A673 (cell line): ENCODE measurements around the gene TEC. TPM values are rescaled to one million over a fixed set of nuclear protein-coding genes. Genes with fewer than 3 reads are reported as not detected.
A peak's percentile ranks its signal among the peaks of the same experiment; 100 is the strongest.

ENCODE experiments used
- BruUV-seq: library from RNA; stranded (reverse); fragments of 400-500 nt; replicated peaks from 2 replicates; lab custom pipeline; 2021; lab: Mats Ljungman, UMichigan
- CTCF ChIA-PET: fragments of 300-600 bp; sonication (Branson Sonifier 250); formaldehyde crosslinking; loops from one replicate; lab custom pipeline; 2022; ENCODE audit warnings: antibody characterized with exemption; lab: Charles Lee
- POLR2A ChIA-PET: fragments of 300-600 bp; sonication (Branson Sonifier 250); formaldehyde crosslinking; loops from one replicate; lab custom pipeline; 2022; ENCODE audit warnings: antibody characterized with exemption; ENCODE audit not compliant: low non-redundant PET; lab: Charles Lee
- DNase-seq: peaks from one replicate; pipeline ENCODE4 v3.0.0-alpha.2; 2015; ENCODE audit warnings: low spot score
- H3K27ac ChIP-seq: fragments of 200-600 bp; sonication (generic); 2 replicates; pipeline ENCODE4 v1.5.1; 2016; ENCODE audit warnings: mixed run types, low read depth, mild to moderate bottlenecking, mixed read lengths, antibody characterized with exemption, low read length; ENCODE audit not compliant: poor library complexity, severe bottlenecking
- H3K27me3 ChIP-seq: fragments of 200-600 bp; sonication (generic); replicated peaks from 2 replicates; pipeline ENCODE4 v1.6.1; 2017; ENCODE audit warnings: mixed run types, low read depth, mild to moderate bottlenecking, mixed read lengths, antibody characterized with exemption, low read length; ENCODE audit not compliant: insufficient read depth, poor library complexity
- H3K36me3 ChIP-seq: fragments of 200-600 bp; sonication (generic); 2 replicates; pipeline ENCODE4 v1.6.1; 2016; ENCODE audit warnings: mixed run types, mild to moderate bottlenecking, mixed read lengths, antibody characterized with exemption, low read length; ENCODE audit not compliant: insufficient read depth, poor library complexity, severe bottlenecking
- H3K4me1 ChIP-seq: fragments of 200-600 bp; sonication (generic); 2 replicates; pipeline ENCODE4 v1.6.1; 2017; ENCODE audit warnings: mixed run types, mild to moderate bottlenecking, mixed read lengths, antibody characterized with exemption, low read length; ENCODE audit not compliant: insufficient read depth, poor library complexity, severe bottlenecking
- H3K4me3 ChIP-seq: fragments of 200-600 bp; sonication (generic); 2 replicates; pipeline ENCODE4 v1.5.1; 2016; ENCODE audit warnings: low read depth, mixed run types, mild to moderate bottlenecking, mixed read lengths, low read length; ENCODE audit not compliant: poor library complexity, severe bottlenecking
- H3K9me3 ChIP-seq: fragments of 200-600 bp; sonication (generic); 2 replicates; pipeline ENCODE4 v1.6.1; 2016; ENCODE audit warnings: mixed run types, low read depth, mild to moderate bottlenecking, mixed read lengths, antibody characterized with exemption, low read length; ENCODE audit not compliant: poor library complexity, severe bottlenecking
- EZH2 ChIP-seq: fragments of 200-600 bp; sonication (generic); IDR thresholded peaks from 2 replicates; pipeline ENCODE4 v1.6.1; 2017; ENCODE audit warnings: borderline replicate concordance, low read depth, mild to moderate bottlenecking, mixed read lengths, antibody characterized with exemption, low read length; ENCODE audit not compliant: poor library complexity, severe bottlenecking
- intact Hi-C: fragments of 100-400 bp; cut with micrococcal nuclease; formaldehyde crosslinking; loops from one replicate; pipeline ENCODE4 v1.10.0; 2022; ENCODE audit not compliant: unreplicated experiment
- total RNA-seq: library from RNA; stranded (reverse); gene quantifications from 2 replicates; pipeline ENCODE4 v1.2.3, GENCODE V29; 2021
- TF ChIP-seq, protein P1 (sequence below): fragments of 300-800, 200-600 bp; sonication (generic); conservative IDR thresholded peaks from 2 replicates; pipeline ENCODE4 v1.5.1; 2017; ENCODE audit warnings: low read depth, mild to moderate bottlenecking, antibody characterized with exemption, low read length, moderate library complexity, mixed read lengths

TEC gene
- total RNA-seq, 1 experiment from 2014 or later = 6.8 TPM

GRCh38 chr4:48255959-48256342, 13.7 kb downstream of the TEC start:
- TF ChIP-seq, protein P1, sequence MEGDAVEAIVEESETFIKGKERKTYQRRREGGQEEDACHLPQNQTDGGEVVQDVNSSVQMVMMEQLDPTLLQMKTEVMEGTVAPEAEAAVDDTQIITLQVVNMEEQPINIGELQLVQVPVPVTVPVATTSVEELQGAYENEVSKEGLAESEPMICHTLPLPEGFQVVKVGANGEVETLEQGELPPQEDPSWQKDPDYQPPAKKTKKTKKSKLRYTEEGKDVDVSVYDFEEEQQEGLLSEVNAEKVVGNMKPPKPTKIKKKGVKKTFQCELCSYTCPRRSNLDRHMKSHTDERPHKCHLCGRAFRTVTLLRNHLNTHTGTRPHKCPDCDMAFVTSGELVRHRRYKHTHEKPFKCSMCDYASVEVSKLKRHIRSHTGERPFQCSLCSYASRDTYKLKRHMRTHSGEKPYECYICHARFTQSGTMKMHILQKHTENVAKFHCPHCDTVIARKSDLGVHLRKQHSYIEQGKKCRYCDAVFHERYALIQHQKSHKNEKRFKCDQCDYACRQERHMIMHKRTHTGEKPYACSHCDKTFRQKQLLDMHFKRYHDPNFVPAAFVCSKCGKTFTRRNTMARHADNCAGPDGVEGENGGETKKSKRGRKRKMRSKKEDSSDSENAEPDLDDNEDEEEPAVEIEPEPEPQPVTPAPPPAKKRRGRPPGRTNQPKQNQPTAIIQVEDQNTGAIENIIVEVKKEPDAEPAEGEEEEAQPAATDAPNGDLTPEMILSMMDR = no peak
- no peak for TF ChIP-seq EZH2
- H3K27me3 ChIP-seq = no peaks in the 10 kb centered on the region
- CTCF ChIA-PET = no interaction called here
- no peak overlapping the region for H3K4me3 ChIP-seq
- POLR2A ChIA-PET = no interaction called here
- DNase-seq = no peak
- H3K36me3 ChIP-seq = no peaks in the 10 kb centered on the region
- no peaks in the 10 kb centered on the region for H3K9me3 ChIP-seq
- BruUV-seq = no TSS peak
- intact Hi-C loops = no loop called here
- no peak overlapping the region for H3K27ac ChIP-seq
- H3K4me1 ChIP-seq = no peaks in the 10 kb centered on the region

GRCh38 chr4:48255072-48255958, 14.3 kb downstream of the TEC start:
- BruUV-seq = no TSS peak
- CTCF ChIA-PET = no interaction called here
- POLR2A ChIA-PET = no interaction called here
- TF ChIP-seq, protein P1 = no peak
- TF ChIP-seq EZH2 = no peak
- H3K4me1 ChIP-seq = no peaks in the 10 kb centered on the region
- no peak overlapping the region for H3K4me3 ChIP-seq
- no peaks in the 10 kb centered on the region for H3K27me3 ChIP-seq
- intact Hi-C loops = no loop called here
- no peak for DNase-seq
- no peaks in the 10 kb centered on the region for H3K36me3 ChIP-seq
- no peaks in the 10 kb centered on the region for H3K9me3 ChIP-seq
- no peak overlapping the region for H3K27ac ChIP-seq

GRCh38 chr4:48254381-48255071, 15.1 kb downstream of the TEC start:
- no peak overlapping the region for H3K27ac ChIP-seq
- ChIA-PET POLR2A (no interaction called here), CTCF (no interaction called here)
- TF ChIP-seq, protein P1 = no peak
- TF ChIP-seq EZH2 = no peak
- no peaks in the 10 kb centered on the region for H3K4me1 ChIP-seq
- peak; percentile 45 for DNase-seq
- no peaks in the 10 kb centered on the region for H3K36me3 ChIP-seq
- intact Hi-C loops = no loop called here
- no TSS peak for BruUV-seq
- H3K9me3 ChIP-seq = no peaks in the 10 kb centered on the region
- no peak overlapping the region for H3K4me3 ChIP-seq
- no peaks in the 10 kb centered on the region for H3K27me3 ChIP-seq
